ENCODE measurements around the gene FKBP5. TPM values are rescaled to one million over a fixed set of nuclear protein-coding genes. Genes with fewer than 3 reads are reported as not detected.

Gene FKBP5
- total and polyA plus RNA-seq, 2 of the 4 experiments (the other 2 are of a cell fraction), result 6.8 to 7.0 TPM

GRCh38 chr6:35665573-35665972 is 23.1 kb downstream of the FKBP5 start:
- no CpG with 5 or more reads among the region's 3 CpGs for WGBS, 2 experiments (ENCODE audit: extremely low coverage in 2 of 2, insufficient read length in 1 of 2)
- H3K36me3 ChIP-seq (ENCODE audit: control insufficient read depth, insufficient read depth, low read length), result no peaks in the 10 kb centered on the region
- in situ Hi-C loops (cut with MboI; ENCODE audit: low sequenced_read_pairs), result no loop called here
- H4K20me1 ChIP-seq (ENCODE audit: insufficient read depth, low read length), result no peaks in the 10 kb centered on the region
- ATAC-seq (ENCODE audit: low read depth), result no peak
- TF ChIP-seq NFE2L2 (IDR thresholded peaks at IDR 0.05; ENCODE audit: low read depth, low read length), result no peak
- TF ChIP-seq CHD1 (IDR thresholded peaks at IDR 0.05; ENCODE audit: low read depth, low read length), result no peak
- no peak for TF ChIP-seq CTCF (conservative IDR thresholded peaks at IDR 0.05; ENCODE audit: low read depth, low read length)
- TF ChIP-seq SMC3 (IDR thresholded peaks at IDR 0.05; ENCODE audit: low read depth, low read length), result no peak
- no peak for TF ChIP-seq RCOR1 (IDR thresholded peaks at IDR 0.05; ENCODE audit: insufficient replicate concordance, low read length)
- no peak for TF ChIP-seq MXI1 (IDR thresholded peaks at IDR 0.05; ENCODE audit: borderline replicate concordance, low read depth, low read length)
- no peak for TF ChIP-seq MAZ (IDR thresholded peaks at IDR 0.05; ENCODE audit: borderline replicate concordance, low read depth, low read length)
- TF ChIP-seq, protein P1, sequence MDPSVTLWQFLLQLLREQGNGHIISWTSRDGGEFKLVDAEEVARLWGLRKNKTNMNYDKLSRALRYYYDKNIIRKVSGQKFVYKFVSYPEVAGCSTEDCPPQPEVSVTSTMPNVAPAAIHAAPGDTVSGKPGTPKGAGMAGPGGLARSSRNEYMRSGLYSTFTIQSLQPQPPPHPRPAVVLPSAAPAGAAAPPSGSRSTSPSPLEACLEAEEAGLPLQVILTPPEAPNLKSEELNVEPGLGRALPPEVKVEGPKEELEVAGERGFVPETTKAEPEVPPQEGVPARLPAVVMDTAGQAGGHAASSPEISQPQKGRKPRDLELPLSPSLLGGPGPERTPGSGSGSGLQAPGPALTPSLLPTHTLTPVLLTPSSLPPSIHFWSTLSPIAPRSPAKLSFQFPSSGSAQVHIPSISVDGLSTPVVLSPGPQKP (IDR thresholded peaks at IDR 0.05; ENCODE audit: borderline replicate concordance, low read depth, low read length), result no peak
- no peak for TF ChIP-seq MAFK (IDR thresholded peaks at IDR 0.05; ENCODE audit: low read depth, low read length)
- TF ChIP-seq FOS (IDR thresholded peaks at IDR 0.05; ENCODE audit: low read depth, low read length), result no peak
- no peak for TF ChIP-seq USF2 (IDR thresholded peaks at IDR 0.05; ENCODE audit: low read depth, low read length)
- no peak for TF ChIP-seq BHLHE40 (IDR thresholded peaks at IDR 0.05; ENCODE audit: low read depth, low read length)
- no peak for TF ChIP-seq POLR2A (IDR thresholded peaks at IDR 0.05; ENCODE audit: low read depth, low read length)
- no peak for TF ChIP-seq RFX5 (IDR thresholded peaks at IDR 0.05; ENCODE audit: low read depth, low read length)
- no peak for TF ChIP-seq RAD21 (IDR thresholded peaks at IDR 0.05; ENCODE audit: low read length)
- no peak for TF ChIP-seq CEBPB (IDR thresholded peaks at IDR 0.05; ENCODE audit: low read depth, low read length)
- H3K23ac ChIP-seq (ENCODE audit: low read depth, low read length), result no peak overlapping the region; the same call in 1 of the 2 replicates
- no peak overlapping the region for H3K4me3 ChIP-seq (ENCODE audit: insufficient read depth, low read depth, low read length)
- no peak overlapping the region for H3K4ac ChIP-seq (ENCODE audit: low read depth, low read length)
- no peak overlapping the region for H3K27ac ChIP-seq (ENCODE audit: insufficient read depth, low read length)
- H3K9me3 ChIP-seq (ENCODE audit: control insufficient read depth, insufficient read depth, low read length), result no peaks in the 10 kb centered on the region
- peak overlapping the region; percentile 58 for H2BK120ac ChIP-seq (ENCODE audit: low read depth, low read length)
- H3K14ac ChIP-seq (replicated peaks; ENCODE audit: low read depth, low read length), result no peak overlapping the region
- no peak overlapping the region for H3K9ac ChIP-seq (ENCODE audit: low read depth, low read length)
- H3K9me1 ChIP-seq (ENCODE audit: insufficient read depth, low read length), result peaks cover 8% of the 10 kb centered on the region
- BruUV-seq (replicated peaks), result no TSS peak
- H3K79me1 ChIP-seq (ENCODE audit: low read depth in 1 of 2, low read length in 2 of 2), result peaks cover 11 to 44% of the 10 kb centered on the region in 2 experiments
- peaks cover 17% of the 10 kb centered on the region for H3K4me1 ChIP-seq (ENCODE audit: control insufficient read depth, insufficient read depth, low read length)
- DNase-seq, result no peak
- H4K91ac ChIP-seq (ENCODE audit: insufficient read depth, low read depth, low read length), result 0 out of 2 replicates have a peak overlapping the region, but pooled peaks have one; percentile 10
- peak overlapping the region; percentile 89; the same call in 2 of the 3 replicates for H2BK15ac ChIP-seq (ENCODE audit: low read depth, low read length)
- H3K4me2 ChIP-seq (ENCODE audit: low read depth, low read length), result peak overlapping the region; percentile 47; the same call in 1 of the 2 replicates
- peak overlapping the region; percentile 96; the same call in 1 of the 2 replicates for H2AK5ac ChIP-seq (ENCODE audit: low read depth, low read length)
- no peak overlapping the region for H4K5ac ChIP-seq (ENCODE audit: low read depth, low read length)
- dilution Hi-C loops (cut with HindIII; ENCODE audit: low sequenced_read_pairs, unreplicated experiment), result no loop called here
- H2BK20ac ChIP-seq (ENCODE audit: low read depth, low read length), result peak overlapping the region; percentile 81; the same call in 1 of the 2 replicates
- ChIA-PET CTCF (no interaction called here), POLR2A (ENCODE audit: unreplicated experiment) (no interaction called here)
- intact Hi-C loops (cut with micrococcal nuclease), result loop anchor here (5.0 kb wide), 1 partner anchor 63 kb away; no protein-coding TSS in a partner anchor
- no peak overlapping the region for H2AK9ac ChIP-seq (replicated peaks; ENCODE audit: low read depth, low read length, poor library complexity)
- peak overlapping the region; percentile 60; the same call in 1 of the 2 replicates for H3K18ac ChIP-seq (ENCODE audit: low read depth, low read length)
- H2BK5ac ChIP-seq (ENCODE audit: low read depth, low read length, poor library complexity, severe bottlenecking), result peak overlapping the region; percentile 60
- no peaks in the 10 kb centered on the region for H3K27me3 ChIP-seq (ENCODE audit: control insufficient read depth, insufficient read depth, low read length)
- H2AFZ ChIP-seq (replicated peaks; ENCODE audit: low read length, poor library complexity), result no peak overlapping the region
- peak overlapping the region in 1 of 2 experiments; percentile 56; a peak in 3 of 4 replicates for H4K8ac ChIP-seq (ENCODE audit: low read depth in 2 of 2, low read length in 2 of 2)
- H3K56ac ChIP-seq (ENCODE audit: extremely low read depth, insufficient read depth, low read length), result no peak overlapping the region
